GM18870 (cell line): ENCODE measurements around the gene ARHGAP30.

Source experiments
- ATAC-seq: cut with Tn5 transposase; IDR thresholded peaks from one replicate; pipeline ENCODE4 v1.9.1; 2021; ENCODE audit warnings: moderate library complexity; ENCODE audit not compliant: unreplicated experiment

ARHGAP30 gene

DNA sequence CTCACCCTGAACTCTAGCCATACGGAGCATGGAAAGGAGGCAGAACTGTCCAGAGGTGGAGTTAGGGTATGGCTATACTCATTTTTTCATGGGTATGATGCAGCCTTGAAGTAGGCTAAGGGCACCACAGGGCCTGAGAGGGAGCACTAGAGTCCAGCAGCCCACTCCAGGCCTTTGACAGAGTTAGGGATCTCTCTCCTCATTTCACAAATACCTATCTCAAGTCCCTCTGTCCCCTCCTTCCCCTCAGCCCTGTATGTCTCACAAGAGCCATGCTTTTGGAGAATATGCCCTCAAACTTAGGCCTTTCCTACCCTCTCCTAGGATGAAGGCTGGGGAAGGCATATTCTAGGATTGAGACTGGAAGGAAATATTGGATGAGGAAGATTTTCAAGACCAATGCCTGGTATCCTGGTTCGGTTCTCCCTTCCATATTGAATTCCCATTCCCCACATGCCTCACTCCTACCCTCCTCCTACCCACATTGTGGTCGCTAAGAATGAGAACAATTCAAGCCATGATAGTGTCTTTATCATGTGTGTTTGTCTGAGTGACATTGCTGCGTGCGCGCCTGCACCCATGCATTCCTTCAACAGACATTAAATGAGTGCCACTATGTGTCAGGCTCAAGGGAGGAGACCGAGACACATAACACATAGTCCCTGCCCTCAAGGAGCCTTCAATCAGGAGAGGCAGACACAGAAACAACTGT is 22.3 kb upstream of the ARHGAP30 start:
- ATAC-seq: no peak

DNA sequence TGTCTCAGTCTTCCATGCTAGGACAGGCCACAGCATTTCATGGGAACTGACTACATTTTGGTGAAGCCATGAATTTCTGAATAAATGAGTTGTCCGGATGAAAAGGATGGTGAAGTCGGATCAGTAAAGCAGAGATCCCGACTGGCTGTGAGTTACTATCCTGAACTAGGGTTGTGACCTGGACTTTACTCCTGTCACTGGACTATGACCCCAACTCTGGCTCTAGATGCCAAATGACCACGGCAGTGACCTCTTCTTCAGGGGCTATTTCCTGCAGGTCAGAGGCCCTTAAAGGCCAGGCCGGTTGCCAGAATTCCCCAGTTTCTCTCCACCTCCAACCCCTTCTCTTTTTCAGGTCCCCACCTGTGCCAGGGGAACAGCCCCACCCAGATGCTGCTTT is 21.4 kb upstream of the ARHGAP30 start:
- no peak for ATAC-seq

DNA sequence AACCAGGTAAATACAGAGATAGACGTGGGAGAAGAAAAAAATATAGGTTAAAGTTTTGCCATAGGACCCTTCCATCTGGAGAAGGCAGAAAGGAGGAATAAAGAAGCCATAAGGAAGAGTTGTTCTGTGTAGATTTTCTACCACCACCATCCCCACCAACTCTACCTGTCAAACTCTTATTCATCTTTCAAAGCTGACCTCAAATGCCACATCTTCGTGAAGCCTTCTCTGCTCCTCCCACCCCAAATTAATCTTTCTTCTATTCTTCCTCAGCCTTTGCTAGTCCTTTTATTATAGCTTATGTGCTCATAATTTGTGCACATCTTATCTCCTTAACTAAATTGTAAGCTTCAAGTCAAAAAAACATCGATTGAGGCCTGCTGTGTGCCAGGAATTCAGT is 20.9 kb upstream of the ARHGAP30 start:
- ATAC-seq: no peak

DNA sequence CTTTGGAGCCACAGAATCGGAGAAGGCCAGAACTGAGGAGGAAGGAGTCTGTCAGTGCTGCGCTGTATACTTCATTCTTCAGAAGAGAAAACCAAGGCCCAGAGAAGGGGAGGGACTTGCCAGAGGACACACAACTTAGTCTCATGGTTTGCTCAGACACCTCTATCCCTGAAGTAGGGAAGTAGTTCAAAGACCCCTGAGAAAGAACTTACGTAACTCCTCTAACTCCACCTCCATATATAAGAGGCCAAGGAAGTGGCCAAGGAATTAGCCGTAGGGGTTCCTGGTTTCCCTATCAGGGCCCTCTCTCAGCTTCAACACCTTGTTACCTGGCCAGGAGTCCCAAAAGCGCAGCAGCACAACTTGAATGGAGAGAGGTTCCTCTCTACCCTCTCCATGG is 20.2 kb upstream of the ARHGAP30 start:
- no peak for ATAC-seq

DNA sequence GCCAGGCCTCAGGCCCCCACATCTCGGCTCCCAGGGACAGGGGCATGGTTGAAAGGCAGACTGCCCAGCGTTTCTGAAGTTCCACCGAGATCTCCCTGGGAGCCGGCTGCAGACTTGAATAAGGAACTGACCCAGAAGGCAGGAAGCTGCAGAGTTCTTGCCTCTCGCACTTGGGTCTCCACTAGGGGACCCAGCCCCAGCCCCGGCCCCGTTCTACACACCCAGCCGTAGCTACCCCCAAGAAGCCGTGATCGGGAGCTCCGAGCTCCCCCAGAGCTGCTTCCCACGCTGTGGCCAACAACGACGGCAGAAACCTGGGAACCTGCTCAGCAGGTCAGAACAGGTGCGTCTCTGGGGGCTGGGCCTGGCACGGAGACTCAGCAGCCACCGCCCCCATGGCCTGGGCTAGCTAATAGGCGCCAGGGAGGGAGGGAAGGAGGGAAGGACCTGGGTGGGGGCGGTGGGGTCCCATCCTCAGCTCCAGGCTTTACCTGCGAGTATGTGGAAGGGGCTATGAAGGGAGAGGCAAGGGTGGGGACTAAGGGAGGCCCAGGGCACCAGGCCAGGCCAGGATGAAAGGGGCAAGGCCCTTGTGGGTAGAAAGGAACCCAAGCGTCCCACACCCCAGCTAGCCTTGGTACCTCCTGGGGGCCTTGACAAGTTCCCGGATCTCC is 19.7 kb upstream of the ARHGAP30 start, which contains the start of gene NECTIN4:
TSS of gene NECTIN4 (minus strand) at position 308 of the 674 bp plus-strand sequence. CDS start at position 46, 262 bp downstream.
- no peak for ATAC-seq

DNA sequence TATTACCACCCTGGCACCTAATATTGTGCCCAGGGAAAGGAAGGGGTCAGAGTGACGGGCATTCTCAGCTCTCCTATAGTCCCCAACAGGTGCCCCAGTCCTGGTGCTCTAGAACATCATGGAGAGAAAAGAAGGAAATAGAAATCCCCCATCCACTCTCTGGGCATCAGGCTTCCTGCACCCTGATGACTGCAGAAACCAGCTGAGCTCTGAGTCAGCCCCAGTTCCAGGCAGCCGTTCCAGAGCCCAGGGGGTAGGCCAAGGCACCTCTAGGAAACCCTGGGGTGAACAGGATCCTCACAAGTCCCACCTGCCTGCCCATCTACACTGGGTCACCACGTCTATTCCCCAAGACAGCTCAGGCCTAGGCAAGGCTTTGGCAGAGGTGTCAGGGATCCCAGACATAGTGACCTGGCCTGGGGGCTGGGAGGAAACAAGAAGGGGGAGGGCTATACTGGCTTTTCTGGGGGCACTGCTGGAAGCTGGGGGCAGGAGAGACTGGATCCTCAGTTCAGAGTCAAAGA is 19.0 kb upstream of the ARHGAP30 start:
- no peak for ATAC-seq

DNA sequence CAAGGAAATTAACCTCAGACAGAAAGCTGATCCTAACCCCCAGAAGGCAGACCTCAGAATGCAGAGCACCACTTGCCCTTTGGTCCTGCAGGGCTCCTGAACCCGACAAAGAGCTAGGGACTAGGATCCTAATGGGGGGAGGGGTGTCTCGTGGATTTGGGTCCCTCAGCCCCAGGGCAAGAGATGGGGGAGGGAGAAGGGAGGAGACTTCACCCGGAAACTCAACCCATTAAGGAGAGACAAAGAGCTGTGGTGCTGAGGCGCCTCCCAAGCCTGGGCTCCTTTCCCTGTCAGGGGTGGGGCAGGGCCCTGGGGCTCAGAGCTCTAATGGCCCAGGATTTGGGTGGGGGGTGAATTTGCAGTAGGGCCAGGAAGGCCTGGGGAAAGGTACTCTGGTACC is 16.8 kb upstream of the ARHGAP30 start:
- no peak for ATAC-seq

DNA sequence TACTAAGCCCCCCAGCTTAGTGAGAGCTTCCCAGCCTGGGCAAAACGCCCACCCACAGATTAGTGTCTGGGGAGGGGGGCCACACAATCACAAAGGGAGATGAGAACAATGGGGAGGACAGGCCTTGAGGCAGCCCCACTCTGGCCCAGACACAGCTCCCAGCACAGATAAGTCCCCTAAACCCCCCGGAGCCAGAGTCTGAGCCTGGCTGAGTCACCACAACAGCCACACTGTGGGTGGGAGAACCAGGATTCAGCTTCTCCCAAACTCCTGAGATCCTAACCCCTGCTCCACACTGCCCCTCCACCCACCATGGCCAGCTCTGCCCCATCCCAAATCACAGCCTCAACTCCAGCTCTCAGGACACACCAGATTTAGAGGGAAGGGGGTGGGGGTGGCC is 15.5 kb upstream of the ARHGAP30 start:
- no peak for ATAC-seq

DNA sequence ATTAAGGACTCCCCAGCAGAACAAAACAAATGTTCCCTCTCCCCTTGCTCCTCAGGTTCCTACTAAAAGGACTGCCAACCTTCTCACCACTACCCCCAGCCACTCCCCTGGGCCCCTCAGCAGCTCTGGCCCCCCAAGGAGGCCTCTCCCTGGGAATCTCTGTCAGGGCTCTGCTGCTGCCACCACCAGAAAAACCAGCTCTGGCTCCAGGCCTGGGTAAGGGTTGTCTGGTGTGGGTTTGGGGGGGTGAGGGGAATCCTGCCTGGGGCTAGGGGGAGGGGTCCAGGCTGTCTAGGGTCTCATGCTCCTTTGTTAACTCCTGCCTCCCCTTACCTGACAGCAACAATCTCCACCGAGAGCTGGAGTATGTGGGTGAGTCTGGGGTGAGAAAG is 14.9 kb upstream of the ARHGAP30 start:
- ATAC-seq: no peak

DNA sequence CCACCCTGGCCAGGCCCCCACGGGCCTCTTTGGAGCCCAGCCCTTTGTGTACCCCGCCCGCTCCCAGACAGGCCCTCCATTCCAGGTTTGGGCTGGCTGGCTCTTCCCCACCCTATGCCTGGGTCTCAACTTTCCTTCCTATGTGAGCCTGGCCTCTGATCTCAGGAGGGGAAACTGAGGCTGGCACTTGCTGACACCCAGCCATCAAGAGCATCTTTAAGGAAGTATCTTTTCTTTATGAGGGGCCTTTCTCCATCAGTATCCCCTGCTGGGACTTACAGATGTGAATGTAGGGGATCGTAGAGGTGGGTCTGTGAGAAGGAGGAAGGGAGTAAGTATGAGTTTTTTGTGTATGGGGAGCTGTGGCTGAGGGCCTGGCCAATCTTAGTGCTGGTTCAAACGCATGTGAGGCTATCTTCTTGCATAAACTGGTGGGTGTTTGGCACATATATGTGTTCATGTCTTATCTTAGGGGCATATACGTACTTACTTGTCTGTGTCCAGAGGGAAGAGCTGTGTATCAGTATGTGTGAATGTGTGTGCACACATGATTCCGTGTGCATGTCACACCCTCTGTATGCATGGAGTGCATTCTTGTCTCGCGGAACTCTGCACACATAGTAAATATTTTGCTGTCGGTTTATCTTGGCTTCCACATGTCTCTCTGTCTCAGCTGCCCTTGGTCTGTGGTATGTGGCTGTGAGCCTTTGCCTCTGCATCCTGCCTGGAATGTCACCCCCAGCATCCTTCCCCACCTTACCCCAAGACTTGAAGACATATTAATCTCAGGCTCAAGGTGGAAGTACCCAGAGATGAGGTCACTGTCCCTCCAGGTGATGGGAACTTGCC is 14.3 kb upstream of the ARHGAP30 start:
- no peak for ATAC-seq

DNA sequence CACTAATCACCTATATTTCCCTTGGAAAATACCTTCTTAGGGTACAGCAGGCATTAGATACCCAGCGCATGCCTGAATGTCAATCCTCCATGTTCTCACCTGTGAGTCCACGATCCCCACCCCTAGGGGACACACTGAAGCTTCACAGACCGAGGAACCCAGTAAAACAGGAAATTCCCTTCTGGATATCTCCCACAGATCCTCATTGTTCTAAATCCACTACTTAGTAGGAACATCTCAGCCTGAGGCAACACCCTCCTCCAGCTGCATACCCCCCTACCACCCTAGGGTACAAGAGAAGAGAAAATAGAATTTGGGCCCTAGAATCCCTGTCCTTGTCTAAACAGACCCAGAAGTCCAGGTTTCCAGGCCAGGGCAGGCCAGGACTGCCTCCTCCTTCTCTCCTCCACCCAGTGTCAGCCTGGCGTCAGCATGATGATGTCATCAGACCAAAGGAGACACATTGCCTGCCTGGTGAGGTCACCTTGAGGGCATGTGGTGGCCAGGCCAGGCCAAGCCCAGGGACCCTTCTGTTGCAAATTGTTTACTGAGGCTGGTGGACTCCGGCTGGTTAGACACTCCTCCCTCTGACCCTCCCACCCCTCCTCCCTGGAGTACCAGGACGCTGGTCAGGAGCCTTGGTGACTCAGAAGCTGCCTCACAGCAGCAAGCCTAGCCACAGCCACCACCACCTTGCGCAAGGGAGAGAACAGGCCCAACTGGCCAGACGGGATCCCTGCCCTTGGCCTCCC is 13.5 kb upstream of the ARHGAP30 start:
- no peak for ATAC-seq

DNA sequence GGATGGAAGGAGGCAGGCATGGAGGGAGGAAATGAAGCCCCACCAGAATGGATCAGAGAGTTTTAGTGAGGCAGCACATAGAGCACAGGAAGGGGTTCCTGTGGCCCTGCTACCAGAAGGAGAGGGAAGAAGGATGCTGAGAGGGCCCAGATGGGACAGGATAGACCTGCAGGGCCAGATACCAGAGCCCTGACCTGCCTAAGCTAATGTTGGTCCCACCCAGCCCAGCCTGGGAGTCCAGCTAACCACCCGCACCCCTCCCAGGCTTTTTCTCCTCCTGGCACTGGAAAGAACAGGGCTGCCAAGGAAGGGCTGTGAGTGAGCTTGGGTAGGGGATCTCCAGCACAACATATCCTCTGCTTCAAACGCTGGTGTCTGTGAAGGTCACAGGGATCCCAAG is 12.8 kb upstream of the ARHGAP30 start:
- no peak for ATAC-seq

DNA sequence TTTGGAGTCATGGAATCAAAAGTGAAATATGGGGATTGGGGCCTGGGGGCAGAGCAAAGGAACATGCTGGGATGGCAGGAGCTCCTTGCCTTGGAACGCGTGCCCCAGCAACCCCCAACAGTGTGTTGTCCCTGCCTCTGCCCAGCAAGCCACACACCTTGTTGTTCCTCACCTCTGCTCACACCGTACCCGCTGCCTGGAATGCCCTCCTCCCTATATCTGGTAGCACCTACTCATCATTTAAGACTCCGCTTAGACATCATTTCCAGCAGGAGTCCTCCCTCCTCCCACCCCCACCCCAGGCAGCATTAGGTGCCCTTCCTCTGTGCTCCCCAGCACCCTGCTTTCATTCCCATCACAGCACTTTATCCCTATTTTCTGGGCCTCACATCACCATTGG is 11.8 kb upstream of the ARHGAP30 start:
- ATAC-seq: no peak

DNA sequence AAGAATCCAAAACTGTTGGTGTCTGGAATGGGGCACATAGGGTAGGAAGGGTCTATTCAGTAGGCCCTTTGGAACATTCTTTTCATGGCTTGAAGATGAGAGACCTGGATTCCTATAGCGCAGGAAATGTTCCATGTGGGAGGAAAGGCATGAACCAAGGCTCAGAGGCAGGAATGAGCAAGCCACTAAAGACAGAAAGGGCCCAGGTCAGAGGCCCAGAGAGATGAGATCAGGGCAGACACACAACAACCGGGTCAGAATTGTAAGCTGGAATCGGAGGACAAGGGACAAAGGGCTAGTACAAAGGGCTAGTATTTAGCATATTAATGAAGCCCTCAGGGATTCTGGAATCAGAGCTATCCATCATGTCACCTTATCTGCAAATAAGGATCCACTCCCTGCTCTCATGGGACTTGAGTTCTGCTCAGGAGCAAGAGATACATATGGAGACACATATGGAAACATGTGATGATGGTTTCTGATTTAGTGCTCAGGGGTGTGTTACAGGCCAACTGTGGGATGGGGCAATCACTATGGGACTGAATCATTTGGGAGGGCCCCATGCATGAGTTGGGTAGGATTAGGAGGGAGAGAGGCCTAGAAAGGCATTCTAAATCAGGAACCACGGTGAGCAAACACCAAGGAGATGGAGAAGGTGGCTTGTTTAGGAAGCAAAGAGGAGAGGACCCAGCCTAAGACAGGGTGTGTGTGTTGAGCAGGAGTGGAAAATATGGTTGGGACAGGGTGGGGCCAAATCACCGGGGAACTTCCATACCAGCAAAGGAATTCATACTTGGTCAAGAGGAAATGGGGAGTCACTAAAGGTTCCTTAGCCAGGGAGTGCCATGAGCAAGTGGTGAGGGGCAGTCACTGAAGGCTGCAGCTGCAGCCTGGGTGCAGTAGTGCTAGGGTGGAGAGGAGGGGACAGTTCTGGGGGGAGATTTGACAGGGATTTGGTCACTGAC is 11.0 kb upstream of the ARHGAP30 start:
- ATAC-seq: no peak

DNA sequence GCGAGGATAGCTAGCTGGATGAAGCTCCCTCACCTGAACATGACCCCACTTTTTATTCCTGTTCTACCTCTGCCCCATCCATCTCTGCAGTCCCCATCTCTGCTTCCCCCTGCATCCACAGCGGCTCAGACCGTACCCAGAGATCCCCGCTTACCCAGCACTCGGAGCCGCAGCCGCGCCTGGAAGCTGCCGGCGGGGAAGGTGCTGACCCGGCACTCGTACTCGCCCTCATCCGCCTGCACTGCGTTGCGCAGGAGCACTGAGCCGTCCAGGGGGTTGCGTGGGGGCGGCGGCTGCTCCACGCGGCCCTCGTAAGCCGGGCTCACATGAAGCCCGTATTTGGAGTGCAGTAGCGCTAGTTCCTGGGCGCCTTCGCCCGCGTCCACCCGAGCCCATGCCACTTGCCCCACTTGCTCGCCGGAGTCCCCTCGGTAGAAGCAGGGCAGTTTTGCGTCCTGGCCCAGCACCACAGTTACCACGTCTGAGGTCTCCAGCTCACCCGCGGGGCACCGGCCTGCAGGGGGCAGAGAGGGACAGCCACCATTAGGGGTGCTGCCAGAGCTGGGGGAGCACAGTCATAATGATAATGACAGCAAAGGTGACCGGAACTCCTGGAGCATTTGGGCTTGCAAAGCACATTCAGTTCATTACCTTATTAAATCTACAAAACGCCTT is 9.9 kb upstream of the ARHGAP30 start:
- no peak for ATAC-seq

DNA sequence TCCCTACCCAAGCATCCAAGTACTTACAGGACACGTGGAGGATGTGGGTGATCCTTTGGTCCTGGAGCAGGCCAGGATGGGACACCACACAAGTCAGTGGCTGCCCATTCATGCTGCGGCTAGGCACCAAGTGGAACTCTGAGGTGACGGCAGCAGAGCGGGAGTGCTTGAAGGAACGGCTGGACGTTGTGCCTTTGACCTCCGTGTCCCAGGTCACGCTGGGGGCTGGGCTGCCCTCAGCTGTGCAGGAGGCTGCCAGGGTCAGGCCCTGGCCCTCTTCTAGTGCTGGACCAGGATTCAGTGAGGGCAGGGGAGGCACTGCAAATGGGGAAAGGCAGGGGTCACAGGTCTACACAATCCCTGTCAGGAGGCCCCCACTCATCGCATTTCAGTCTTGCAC is 7.7 kb upstream of the ARHGAP30 start:
- ATAC-seq: no peak

DNA sequence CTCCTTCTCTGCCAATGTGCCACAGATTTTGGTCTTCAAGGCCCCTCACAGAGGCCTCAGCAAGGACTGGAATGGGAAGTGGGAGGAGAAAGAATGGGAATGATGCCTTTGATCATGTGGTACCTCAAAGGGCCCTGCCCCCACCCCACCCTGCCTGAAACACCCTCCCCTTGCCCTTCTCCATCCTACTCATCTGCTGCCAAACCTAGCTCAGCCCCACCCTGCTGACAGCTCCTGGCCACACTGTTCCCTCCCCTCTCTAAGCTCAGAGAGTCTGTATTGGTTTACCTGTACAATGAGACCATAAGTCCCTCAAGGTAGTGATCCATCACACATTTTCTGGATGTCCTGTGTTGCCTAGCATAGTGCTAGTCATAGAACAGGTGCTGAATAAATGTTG is 6.7 kb upstream of the ARHGAP30 start:
- no peak for ATAC-seq

DNA sequence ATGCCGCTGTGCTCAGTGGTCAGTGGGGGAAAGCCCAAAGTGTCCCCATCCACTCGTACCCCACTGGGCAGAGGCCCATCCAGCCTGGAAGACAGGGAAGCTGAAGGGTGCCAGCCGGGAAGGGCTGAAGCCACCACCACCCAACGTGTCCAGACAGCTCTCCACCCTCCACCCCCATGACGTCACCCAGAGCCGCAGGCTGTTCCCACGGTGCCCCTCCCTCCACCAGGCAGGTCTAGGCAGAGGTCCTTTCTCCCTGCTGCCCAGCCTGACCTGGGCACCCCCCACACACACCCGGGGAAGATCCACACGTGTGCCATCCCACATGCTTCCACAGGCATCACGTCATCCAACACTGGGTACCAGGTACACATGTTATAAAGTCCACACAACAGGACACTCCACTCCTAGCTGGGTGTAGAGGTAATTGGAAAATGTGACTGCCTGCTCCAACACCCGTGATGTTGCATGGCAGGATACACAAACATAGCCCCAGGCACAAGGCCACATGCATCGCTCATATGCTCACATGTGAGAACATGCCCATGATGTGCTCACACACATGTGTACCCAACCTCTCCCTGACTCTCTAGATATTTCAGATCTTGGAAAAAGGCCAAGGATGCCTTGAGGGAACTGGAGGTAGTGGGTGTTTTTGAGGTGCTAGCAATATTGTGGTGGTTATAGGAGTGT is 5.1 kb upstream of the ARHGAP30 start:
- ATAC-seq: no peak
